ENCODE data around the gene SDK1. TPM values are rescaled to one million over a fixed set of nuclear protein-coding genes. Genes with fewer than 3 reads are reported as not detected.

SDK1 gene
- total RNA-seq, 4 donors from 2014 or later = 7.5 to 35.0 (median 10.2) TPM

GRCh38 chr7:4211261-4211660 is 910.2 kb downstream of the SDK1 start:
- TF ChIP-seq CTCF (IDR thresholded peaks at IDR 0.05; ENCODE audit: low read depth) = no peak

- TF ChIP-seq CTCF (IDR thresholded peaks at IDR 0.05; ENCODE audit: low read depth) = no peak
These were observed 911.3 kb downstream of the SDK1 start for GRCh38 chr7:4212376-4212775.

- TF ChIP-seq CTCF (IDR thresholded peaks at IDR 0.05; ENCODE audit: low read depth) = no peak
These were observed 913.5 kb downstream of the SDK1 start for GRCh38 chr7:4214291-4215155.

GRCh38 chr7:4215176-4215720 is 914.2 kb downstream of the SDK1 start:
- no peak for TF ChIP-seq CTCF (IDR thresholded peaks at IDR 0.05; ENCODE audit: low read depth)

GRCh38 chr7:4216016-4216415 is 915.0 kb downstream of the SDK1 start:
- no peak for TF ChIP-seq CTCF (IDR thresholded peaks at IDR 0.05; ENCODE audit: low read depth)

GRCh38 chr7:4218481-4218880 is 917.4 kb downstream of the SDK1 start:
- no peak for TF ChIP-seq CTCF (IDR thresholded peaks at IDR 0.05; ENCODE audit: low read depth)

GRCh38 chr7:4220011-4220410 is 919.0 kb downstream of the SDK1 start:
- no peak for TF ChIP-seq CTCF (IDR thresholded peaks at IDR 0.05; ENCODE audit: low read depth)
